Esophagus (tissue), 2 donors: ENCODE data around the gene NAPSA. TPM values are rescaled to one million over a fixed set of nuclear protein-coding genes. Genes with fewer than 3 reads are reported as not detected.
"Not testable (repeated sequence)": the region's sequence is repeated elsewhere in the genome, so short reads cannot be mapped to it uniquely, and the experiment has no call there.

Experiments used
- H3K27ac ChIP-seq, 2 donors: one replicate each; pipeline ENCODE4 v1.5.1; 2013; ENCODE audit warnings: low read depth in 2 of 2, mild to moderate bottlenecking in 2 of 2, inconsistent platforms in 1 of 2, low read length in 1 of 2, moderate library complexity in 1 of 2
- H3K27me3 ChIP-seq, 2 donors: one replicate each; pipeline ENCODE4 v1.6.1; 2013; ENCODE audit warnings: low read length in 2 of 2, control low read depth in 1 of 2, mild to moderate bottlenecking in 1 of 2; ENCODE audit not compliant: insufficient read depth in 2 of 2, control insufficient read depth in 1 of 2
- H3K36me3 ChIP-seq, 2 donors: one replicate each; pipeline ENCODE4 v1.6.1; 2013; ENCODE audit warnings: low read length in 1 of 2; ENCODE audit not compliant: control insufficient read depth in 2 of 2, insufficient read depth in 2 of 2
- H3K4me1 ChIP-seq, 2 donors: one replicate each; pipeline ENCODE4 v1.6.1; 2013; ENCODE audit warnings: low read length in 1 of 2; ENCODE audit not compliant: control insufficient read depth in 2 of 2, insufficient read depth in 2 of 2
- H3K4me3 ChIP-seq, 2 donors: one replicate each; pipeline ENCODE4 v1.5.1; 2013; ENCODE audit warnings: low read length in 2 of 2, mild to moderate bottlenecking in 2 of 2, low read depth in 1 of 2, moderate library complexity in 1 of 2
- H3K9me3 ChIP-seq, 2 donors: one replicate each; pipeline ENCODE4 v1.6.1; 2013; ENCODE audit warnings: mild to moderate bottlenecking in 2 of 2, low read depth in 1 of 2, low read length in 1 of 2, moderate library complexity in 1 of 2; ENCODE audit not compliant: control insufficient read depth in 2 of 2, insufficient read depth in 1 of 2
- WGBS, 2 donors: extraction: QIAGEN DNeasy Blood & Tissue Kit; methylation state at CpG; one replicate each; pipeline ENCODE4 v1.1.7; 2013; 5-methylcytosine and 5-hydroxymethylcytosine counted together
- polyA plus RNA-seq, 2 donors: library from polyadenylated mRNA; stranded (reverse); fragments of 200-250 nt; gene quantifications; one replicate each; pipeline ENCODE4 v1.2.3, GENCODE V29; 2013
- donor health status: healthy with polysubstance abuse.
- donor health status: Bipolar disorder and iron deficiency.

NAPSA gene
- polyA plus RNA-seq, 2 donors: 0.28 to 1.5 TPM

DNA sequence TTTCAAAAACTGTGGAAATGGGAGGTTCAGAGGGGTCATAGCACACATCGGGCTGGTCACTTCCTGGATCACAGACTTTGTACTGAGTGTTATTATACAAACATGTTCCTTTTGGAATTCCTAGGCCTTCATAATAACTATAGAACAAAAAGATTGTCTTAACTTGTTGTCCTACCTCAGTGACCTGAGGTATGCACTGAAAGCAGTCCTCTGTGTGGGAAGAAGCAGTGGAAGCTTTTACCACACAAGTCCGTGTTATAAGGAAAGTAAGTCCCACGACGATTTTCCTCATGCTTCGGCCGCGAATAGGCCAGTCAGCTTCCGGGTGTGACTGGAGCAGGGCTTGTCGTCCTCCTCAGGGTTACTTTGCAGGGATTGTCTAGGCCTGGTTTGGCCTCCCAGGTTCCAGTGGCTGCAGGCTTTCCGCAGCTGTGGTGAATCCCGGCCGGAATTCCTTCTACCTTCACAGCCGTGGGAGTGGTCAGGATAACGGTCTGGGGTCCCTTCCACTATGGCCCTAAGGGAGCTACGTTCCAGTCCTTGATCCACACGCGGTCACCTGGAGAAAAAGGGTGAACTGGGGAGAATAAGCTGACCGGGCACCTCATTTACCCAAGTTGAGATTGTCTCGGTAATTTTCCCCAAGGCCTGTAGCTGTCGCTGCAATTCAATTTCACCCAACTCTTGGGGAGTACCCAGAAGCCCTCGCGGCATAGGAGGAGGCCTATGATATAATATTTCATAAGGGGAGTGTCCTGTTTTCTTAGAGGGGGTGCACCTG lies 16.0 kb downstream of the NAPSA start:
- peaks cover 0 to 6% of the 10 kb centered on the region in 2 donors for H3K9me3 ChIP-seq
- WGBS, 2 donors: 65 to 70% methylated on average over 22 of the region's 22 CpGs
- H3K4me3 ChIP-seq: no peak overlapping the region
- H3K4me1 ChIP-seq: no peaks in the 10 kb centered on the region
- no peaks in the 10 kb centered on the region for H3K27me3 ChIP-seq
- H3K27ac ChIP-seq: no peak overlapping the region
- no peaks in the 10 kb centered on the region for H3K36me3 ChIP-seq

DNA sequence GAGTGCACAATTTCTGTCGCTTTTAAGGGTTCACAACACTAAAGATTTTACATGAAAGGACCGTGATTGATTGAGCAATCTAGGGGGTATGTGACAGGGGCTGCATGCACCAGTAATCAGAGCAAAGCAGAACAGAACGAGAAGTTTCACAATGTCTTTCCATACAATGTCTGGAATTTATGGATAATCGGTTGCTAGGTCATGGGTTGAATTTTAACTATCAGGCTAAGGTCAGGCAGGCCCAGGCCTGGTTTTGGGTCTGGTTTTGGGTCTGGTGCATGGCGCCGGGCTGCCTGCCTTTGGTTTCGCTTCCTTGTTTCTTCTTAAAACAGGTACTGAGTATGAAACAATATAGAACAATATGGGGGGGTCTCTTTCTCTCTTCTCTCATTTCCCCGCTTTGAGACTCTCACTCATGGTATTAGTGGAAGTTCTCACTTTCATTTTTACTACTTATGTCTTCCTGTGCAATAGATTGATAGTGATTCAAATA lies 18.3 kb downstream of the NAPSA start:
- not testable (repeated sequence) for H3K27ac ChIP-seq, H3K4me1 ChIP-seq, H3K9me3 ChIP-seq, H3K27me3 ChIP-seq, H3K4me3 ChIP-seq, H3K36me3 ChIP-seq
- 69 to 70% methylated on average over 8 of the region's 8 CpGs for WGBS, 2 donors

DNA sequence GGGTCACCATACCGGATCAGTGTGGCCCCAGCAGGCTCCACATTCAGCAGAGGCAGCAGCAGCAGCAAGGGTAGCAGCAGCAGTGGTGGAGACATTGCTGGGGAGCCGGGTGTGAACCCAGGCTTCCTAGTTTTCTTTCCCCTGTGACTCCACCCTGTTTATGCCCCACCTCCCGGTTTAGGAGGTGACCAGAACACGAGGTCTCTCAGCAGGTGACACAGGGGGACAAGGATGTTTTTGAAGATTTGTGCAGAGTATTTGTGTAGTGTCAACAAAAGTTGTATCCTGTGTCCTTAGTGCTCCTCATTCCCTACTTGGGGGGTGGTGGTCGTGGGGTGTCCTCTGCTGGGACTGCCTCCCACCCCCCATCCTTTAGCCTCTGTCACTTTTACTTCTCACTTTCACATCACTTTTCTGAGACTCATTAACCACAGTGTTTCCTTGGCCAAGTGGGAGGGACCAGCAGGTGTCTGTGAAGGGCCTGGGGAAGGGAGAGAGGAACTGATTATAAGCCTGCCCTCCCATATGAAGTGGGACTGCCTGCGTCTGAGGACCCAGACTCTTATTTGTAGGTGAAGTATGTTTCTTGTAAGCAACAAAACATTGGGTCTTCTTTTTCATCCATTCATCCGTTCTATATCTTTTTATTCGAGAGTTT lies 20.6 kb downstream of the NAPSA start:
- H3K4me1 ChIP-seq: no peaks in the 10 kb centered on the region
- no peak overlapping the region for H3K27ac ChIP-seq
- 71 to 74% methylated on average over 8 of the region's 8 CpGs for WGBS, 2 donors
- H3K27me3 ChIP-seq: no peaks in the 10 kb centered on the region
- peaks cover 0 to 7% of the 10 kb centered on the region in 2 donors for H3K9me3 ChIP-seq
- no peaks in the 10 kb centered on the region for H3K36me3 ChIP-seq
- no peak overlapping the region for H3K4me3 ChIP-seq

DNA sequence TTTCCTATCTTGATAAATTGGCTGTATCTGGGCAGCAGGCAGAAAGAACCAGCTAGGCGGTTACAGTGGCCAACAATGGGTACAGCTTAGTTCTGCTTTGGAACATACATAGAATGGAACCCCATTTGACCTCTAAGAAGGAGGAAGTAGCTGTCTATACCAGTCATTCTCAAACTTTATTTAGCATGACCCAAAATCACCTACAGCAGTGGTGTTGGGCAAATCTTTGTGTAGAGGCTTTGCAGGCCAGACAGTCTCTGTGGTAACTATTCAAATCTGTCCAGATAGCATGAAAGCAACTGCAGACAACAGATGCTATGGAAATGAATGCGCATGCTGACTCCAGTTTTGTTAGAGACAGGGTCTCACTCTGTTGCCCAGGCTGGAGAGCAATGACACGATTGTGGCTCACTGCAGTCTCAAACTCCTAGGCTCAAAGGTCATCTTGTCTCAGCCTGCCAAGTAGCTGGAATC lies 24.3 kb downstream of the NAPSA start:
- no peaks in the 10 kb centered on the region for H3K27me3 ChIP-seq
- WGBS, 2 donors: 81 to 87% methylated on average over 3 of the region's 3 CpGs
- H3K9me3 ChIP-seq: peaks cover 0 to 7% of the 10 kb centered on the region in 2 donors
- no peaks in the 10 kb centered on the region for H3K4me1 ChIP-seq
- no peak overlapping the region for H3K27ac ChIP-seq
- H3K36me3 ChIP-seq: no peaks in the 10 kb centered on the region
- no peak overlapping the region for H3K4me3 ChIP-seq

DNA sequence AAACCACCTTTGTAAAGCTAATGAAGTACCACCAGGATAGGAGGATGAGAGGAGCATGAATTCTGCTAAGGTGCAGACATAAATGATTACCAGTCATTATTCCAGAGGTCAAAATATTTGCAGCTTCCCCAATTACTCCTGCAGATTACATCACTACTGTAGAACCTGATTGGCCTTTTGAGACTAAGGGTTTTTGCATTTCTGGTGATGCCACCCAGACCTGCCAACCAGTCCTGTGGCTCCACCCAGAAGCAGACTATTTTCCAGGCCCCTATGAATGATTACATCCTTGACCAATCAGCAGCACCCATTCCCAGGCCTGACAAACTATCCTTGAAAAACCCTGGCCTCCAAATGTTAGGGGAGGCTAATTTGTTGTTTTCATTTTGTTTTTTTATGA lies 25.1 kb downstream of the NAPSA start:
- Histone ChIP-seq H3K36me3 (no peaks in the 10 kb centered on the region), H3K4me3 (no peak overlapping the region), H3K27ac (no peak overlapping the region), H3K4me1 (no peaks in the 10 kb centered on the region), H3K27me3 (no peaks in the 10 kb centered on the region), H3K9me3 (peaks cover 0 to 7% of the 10 kb centered on the region in 2 donors)

DNA sequence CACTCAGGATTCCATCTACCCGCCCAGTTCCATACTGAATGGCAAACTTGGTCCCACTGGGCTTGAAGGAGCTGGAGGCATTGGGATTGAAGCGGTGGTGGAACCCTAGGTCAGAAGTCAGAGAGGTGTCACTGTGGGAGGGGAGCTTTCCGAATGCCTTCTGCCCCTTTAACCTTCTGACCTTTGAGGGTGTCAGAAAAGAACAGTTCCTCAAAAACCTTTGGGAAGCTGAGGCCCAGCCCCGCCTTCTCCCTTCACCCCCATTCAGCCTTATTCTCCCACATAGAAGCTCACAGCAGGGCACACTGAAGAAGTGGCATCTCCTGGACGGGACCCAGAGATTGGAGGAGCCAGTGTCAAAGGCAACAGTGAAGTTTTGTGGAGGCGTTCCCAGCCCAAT lies 28.4 kb downstream of the NAPSA start:
- 89 to 93% methylated on average over 5 to 6 of the region's 6 CpGs for WGBS, 2 donors
- H3K36me3 ChIP-seq, H3K4me1 ChIP-seq, H3K4me3 ChIP-seq, H3K27ac ChIP-seq, H3K27me3 ChIP-seq, H3K9me3 ChIP-seq: not testable (repeated sequence)

DNA sequence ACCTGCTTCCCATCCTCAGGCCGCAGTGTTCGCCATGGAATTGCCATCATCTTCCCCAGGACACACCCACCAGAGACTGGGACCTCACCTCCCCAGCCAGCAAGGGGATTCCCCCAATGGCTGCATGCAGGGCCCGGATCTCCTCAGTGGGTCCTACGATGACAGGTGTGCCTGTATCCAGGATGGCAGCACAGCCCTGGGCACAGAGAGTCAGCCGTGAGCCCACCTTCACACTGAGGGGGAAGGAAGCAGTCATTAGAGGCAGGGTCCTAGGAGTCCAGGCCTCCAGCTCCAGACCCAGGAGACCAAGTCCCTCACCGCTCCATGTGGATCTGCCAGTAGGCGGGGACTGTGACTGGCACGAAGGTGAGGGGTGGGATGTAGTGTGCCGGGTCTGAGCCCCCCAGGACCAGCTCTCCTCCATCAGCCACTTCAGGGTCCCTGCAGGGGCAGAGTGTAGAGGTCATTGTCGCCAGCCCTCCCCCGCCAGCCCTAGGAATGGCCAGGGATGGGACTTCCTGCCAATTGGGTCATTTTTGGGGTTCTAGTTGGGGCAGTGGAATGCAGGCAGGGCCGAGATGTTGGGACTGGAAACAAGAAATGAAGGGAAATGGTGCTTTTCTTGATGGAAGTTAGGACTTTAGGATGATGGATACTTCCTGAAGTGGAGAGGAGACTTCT lies 30.6 kb downstream of the NAPSA start:
- Histone ChIP-seq H3K36me3 (no peaks in the 10 kb centered on the region), H3K4me3 (no peak overlapping the region), H3K27ac (no peak overlapping the region), H3K27me3 (peaks cover 0 to 17% of the 10 kb centered on the region in 2 donors), H3K4me1 (peaks cover 4 to 8% of the 10 kb centered on the region in 2 donors), H3K9me3 (peaks cover 0 to 9% of the 10 kb centered on the region in 2 donors)
- 91 to 93% methylated on average over 12 of the region's 12 CpGs for WGBS, 2 donors

DNA sequence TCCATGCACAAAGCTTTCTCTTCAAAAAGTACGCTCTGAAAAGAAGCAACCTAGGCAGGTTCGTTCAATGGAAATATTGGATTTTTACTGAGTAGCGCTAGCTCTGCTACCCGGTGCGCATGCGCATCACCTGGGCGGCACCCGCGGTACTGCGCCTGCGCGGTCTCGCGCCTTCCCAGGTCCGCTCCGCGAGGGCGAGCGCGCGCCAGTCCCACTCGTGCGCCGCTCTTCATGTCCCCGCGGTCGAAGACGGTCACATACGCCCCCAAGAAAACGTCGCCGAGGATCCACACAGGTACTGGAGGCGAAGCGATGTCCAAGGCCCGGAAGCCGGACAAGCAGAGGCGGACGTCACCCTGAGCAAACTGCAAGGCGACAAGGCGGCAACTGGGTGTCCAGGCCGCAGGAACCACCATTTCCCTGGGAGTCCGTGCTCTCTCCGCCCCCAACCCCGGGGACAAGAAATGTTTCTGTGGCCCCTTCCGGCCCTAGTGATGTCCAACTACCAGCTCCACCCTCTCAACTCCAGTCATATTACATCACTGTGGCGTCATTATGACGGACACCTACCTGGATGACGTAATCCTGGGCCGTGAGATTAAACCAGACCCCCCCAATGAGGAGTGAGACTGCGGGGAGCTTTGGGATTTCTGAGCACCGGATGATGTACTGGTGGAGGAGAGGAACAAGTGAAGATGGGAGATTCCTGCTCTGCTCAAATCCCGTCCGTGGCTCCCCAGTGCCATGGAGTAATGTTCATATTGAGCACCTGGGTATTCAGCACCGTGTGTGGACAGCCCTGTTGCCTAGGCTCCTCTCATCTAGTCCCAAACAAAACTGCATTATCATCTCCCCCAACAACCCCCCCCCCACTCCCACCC lies 31.5 kb downstream of the NAPSA start:
- Histone ChIP-seq H3K27ac (peak overlapping the region in 1 of 2 donors; percentile 34), H3K4me3 (peak overlapping the region; percentile 49 to 57), H3K36me3 (no peaks in the 10 kb centered on the region), H3K9me3 (peaks cover 0 to 13% of the 10 kb centered on the region in 2 donors), H3K4me1 (peaks cover 4 to 11% of the 10 kb centered on the region in 2 donors), H3K27me3 (peaks cover 0 to 20% of the 10 kb centered on the region in 2 donors)
- 13% methylated on average over 54 of the region's 54 CpGs for WGBS, 2 donors

DNA sequence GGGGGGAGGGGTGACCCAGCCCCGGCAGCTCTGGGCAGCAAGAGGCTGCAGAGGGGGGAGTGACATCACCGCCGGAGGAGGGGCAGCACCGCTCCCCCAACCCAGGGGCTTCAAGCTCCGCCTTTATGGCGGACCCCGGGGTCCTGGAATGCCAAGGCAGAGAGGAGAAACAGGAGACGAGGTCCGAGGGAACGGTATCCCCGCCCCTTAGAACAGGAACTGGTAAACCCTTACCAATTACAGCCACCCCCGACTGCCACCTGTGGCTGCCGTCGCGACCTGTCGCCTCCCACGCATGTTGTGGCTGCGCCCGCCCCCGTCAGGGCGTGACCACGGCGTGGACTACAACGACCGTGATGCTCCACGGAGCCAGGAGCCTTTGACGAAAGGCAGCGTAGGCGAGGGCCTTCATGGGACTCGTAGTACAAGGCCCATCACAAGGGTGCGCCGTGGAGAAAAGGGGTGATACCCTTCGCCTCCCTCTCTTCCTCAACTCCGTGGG lies 32.2 kb downstream of the NAPSA start:
- H3K27me3 ChIP-seq: peaks cover 0 to 20% of the 10 kb centered on the region in 2 donors
- peaks cover 0 to 13% of the 10 kb centered on the region in 2 donors for H3K9me3 ChIP-seq
- H3K4me3 ChIP-seq: peak overlapping the region; percentile 49 to 57
- peaks cover 4 to 15% of the 10 kb centered on the region in 2 donors for H3K4me1 ChIP-seq
- no peaks in the 10 kb centered on the region for H3K36me3 ChIP-seq
- H3K27ac ChIP-seq: peak overlapping the region in 1 of 2 donors; percentile 34
- 0 to 1% methylated on average over 34 of the region's 34 CpGs for WGBS, 2 donors
